Bronchial epithelial cell (primary cell): Measurements from ENCODE around the gene CD58. TPM values are rescaled to one million over a fixed set of nuclear protein-coding genes. Genes with fewer than 3 reads are reported as not detected.

Source experiments
- DNase-seq: peaks from one replicate; pipeline ENCODE4 v3.0.0-alpha.2; 2010; ENCODE audit warnings: low read depth
- FAIRE-seq: peaks from 2 replicates; lab custom pipeline; 2011; peaks lifted over from hg19 to GRCh38; lab: Jason Lieb, UNC
- H3K27me3 ChIP-seq: 2 replicates; pipeline ENCODE4 v1.5.1; 2011; ENCODE audit warnings: low read length; ENCODE audit not compliant: control insufficient read depth, insufficient read depth
- H3K36me3 ChIP-seq: 2 replicates; pipeline ENCODE4 v1.5.1; 2011; ENCODE audit warnings: low read length; ENCODE audit not compliant: control insufficient read depth, insufficient read depth
- H3K4me3 ChIP-seq: 2 replicates; pipeline ENCODE4 v1.5.1; 2011; ENCODE audit warnings: mild to moderate bottlenecking, low read depth, low read length, control low read depth
- total RNA-seq: library from RNA; depleted of rRNA; stranded (reverse); fragments of >200 nt; gene quantifications from 2 replicates; pipeline ENCODE4 v1.2.1, GENCODE V29; 2014
- TF ChIP-seq, protein P1 (sequence below): IDR thresholded peaks from 2 replicates; pipeline ENCODE4 v1.5.1; 2011; ENCODE audit warnings: mild to moderate bottlenecking, moderate library complexity, low read length, control low read depth, inconsistent platforms; ENCODE audit not compliant: insufficient read depth, severe bottlenecking

CD58 gene
- total RNA-seq, 1 donor from 2014 or later, result 18.2 TPM

DNA sequence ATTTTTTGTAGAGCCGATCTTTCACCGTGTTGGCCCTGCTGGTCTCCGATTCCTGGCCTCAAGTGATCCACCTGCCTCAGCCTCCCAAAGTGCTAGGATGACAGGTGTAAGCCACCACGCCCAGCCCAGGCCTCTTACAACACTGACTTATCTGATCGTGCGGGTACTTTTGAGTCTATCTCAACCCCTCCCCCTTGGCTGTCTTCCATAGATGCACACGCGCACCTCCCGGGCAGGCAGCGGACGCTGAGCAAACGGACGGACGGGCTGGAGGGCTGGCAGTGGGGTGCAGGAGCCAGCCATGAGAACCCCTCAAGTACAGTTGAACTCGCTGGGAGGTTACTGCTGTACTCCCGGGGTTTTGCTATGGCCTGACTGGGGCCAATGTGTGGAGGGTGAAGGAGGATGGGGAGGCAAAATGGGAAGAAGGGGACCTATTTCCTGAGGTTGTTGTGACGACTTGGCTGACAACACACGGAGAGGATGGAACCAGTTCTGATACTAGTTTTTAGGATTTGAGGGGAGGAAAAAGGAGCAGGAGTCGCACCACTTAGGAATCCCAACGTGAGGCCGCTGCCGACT lies 959 bp downstream of the CD58 start:
- FAIRE-seq, result no peak
- H3K27me3 ChIP-seq, result no peaks in the 10 kb centered on the region
- H3K4me3 ChIP-seq, result peak overlapping the region; percentile 67
- H3K36me3 ChIP-seq, result no peaks in the 10 kb centered on the region
- TF ChIP-seq, protein P1, sequence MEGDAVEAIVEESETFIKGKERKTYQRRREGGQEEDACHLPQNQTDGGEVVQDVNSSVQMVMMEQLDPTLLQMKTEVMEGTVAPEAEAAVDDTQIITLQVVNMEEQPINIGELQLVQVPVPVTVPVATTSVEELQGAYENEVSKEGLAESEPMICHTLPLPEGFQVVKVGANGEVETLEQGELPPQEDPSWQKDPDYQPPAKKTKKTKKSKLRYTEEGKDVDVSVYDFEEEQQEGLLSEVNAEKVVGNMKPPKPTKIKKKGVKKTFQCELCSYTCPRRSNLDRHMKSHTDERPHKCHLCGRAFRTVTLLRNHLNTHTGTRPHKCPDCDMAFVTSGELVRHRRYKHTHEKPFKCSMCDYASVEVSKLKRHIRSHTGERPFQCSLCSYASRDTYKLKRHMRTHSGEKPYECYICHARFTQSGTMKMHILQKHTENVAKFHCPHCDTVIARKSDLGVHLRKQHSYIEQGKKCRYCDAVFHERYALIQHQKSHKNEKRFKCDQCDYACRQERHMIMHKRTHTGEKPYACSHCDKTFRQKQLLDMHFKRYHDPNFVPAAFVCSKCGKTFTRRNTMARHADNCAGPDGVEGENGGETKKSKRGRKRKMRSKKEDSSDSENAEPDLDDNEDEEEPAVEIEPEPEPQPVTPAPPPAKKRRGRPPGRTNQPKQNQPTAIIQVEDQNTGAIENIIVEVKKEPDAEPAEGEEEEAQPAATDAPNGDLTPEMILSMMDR, result no peak
- peak; percentile 50 for DNase-seq

DNA sequence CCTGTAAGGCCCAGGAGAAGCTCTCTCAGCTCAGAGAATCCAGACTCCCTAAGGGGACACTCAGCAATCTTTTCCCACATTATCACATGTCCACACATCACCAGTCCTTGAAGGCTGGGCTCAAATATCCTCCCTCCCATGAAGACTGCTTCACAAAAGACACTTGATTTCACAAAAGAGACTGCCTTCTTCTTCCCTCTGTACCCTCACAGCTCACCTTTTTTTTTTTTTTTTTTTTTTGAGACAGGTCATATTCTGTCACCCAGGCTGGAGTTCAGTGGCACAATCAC lies 1.5 kb downstream of the CD58 start:
- no peak for FAIRE-seq
- TF ChIP-seq, protein P1, result no peak
- Histone ChIP-seq H3K36me3 (no peaks in the 10 kb centered on the region), H3K27me3 (no peaks in the 10 kb centered on the region), H3K4me3 (no peak overlapping the region)
- no peak for DNase-seq

DNA sequence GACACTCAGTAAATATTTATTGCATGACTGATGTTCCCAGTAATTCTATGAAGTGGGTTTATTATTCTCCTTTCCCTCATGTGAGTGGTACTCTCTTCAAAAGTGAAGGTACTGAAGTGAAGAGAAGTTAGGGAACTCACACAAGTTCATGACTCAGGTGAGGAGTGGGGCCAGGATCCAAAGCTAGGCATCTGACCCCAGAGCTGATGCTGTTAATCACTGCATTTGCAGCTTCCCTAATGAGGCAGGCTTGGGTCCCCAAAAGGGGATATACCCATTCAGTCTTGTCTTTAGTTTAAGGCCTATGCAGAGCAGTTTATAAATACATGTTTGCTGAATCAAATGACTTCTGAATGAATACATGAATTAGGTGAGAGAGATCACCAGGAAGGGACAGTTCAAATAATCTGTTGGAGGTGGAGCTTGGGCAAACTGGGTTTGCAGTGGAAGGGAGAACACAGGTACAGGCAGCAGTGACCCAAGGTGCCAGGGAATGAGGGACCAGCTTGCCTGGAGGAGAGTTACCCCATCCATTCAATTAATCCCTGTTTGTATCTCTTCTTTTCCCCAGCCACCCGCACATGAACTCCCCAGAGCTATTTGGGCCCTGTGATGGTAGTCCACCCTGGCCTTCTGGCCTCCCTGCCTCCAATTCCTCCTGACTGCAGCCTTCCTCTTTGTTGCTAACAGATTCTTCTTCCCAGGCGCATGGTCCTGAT lies 2.0 kb downstream of the CD58 start:
- no peak overlapping the region for H3K4me3 ChIP-seq
- DNase-seq, result no peak
- no peak for FAIRE-seq

DNA sequence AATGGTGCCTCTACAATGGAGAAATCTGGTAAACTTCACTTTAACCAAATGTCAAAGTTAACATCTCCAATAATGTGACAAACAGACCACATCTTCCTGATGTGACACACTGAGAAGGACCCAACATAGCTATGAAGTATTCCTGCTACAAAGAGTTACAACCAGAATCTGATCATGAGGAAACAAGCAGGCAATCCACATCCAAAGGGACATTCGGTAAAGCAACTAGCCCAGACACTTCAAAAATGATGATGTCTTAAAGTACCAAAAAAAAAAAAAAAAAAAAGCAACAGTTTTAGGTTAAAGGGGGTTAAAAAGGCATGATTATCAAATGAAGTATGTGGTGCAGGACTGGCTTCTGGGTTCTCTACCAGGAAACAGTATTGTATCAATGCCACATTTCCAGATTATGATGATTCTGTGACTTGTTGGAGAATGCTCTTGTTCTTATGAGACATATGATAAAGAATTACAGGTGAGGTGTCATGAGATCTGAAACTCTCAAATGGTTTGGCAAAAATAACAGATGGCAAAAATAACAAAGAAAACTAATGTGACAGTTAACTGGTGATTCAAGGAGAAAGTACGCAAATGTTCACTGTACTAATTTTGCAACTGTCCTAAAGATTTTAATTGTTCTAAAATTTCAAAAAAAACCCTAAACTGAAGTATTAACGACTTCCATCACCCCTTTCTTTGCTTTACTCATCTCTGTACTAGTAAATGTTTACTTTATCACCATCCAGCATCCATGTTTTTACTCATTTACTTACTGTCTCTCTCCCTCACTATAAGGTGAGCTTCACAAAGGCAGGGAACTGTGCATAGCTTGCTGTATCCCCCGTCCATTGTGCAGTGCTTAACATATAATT lies 2.8 kb downstream of the CD58 start:
- H3K27me3 ChIP-seq, result no peaks in the 10 kb centered on the region
- FAIRE-seq, result no peak

More for the DNA sequence above, 2.0 kb downstream of the CD58 start:
- Histone ChIP-seq H3K27me3 (no peaks in the 10 kb centered on the region), H3K36me3 (no peaks in the 10 kb centered on the region)
- TF ChIP-seq, protein P1, result no peak

DNA sequence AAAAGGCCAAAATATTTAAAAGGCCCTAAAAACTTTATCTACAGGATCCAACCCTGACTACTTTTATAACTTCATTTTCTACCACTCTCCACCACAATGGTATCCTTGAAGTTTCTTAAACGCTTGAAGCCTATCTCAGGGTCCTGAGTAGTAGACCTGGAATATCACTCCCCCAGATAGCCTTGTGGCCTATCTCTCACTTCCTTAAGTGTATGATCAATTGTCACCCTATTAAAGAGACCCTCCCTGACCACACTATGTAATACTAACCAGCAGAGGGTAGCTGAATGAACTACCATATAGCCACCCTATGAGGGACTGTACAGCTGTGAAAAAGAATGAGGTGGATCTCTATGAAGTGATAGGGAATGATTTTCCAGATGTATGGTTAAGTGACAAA lies 5.6 kb downstream of the CD58 start:
- FAIRE-seq (no peak), DNase-seq (no peak)
- H3K36me3 ChIP-seq, result no peaks in the 10 kb centered on the region
- TF ChIP-seq, protein P1, result no peak
- H3K27me3 ChIP-seq, result no peaks in the 10 kb centered on the region
- H3K4me3 ChIP-seq, result no peak overlapping the region

More for the DNA sequence above, 2.8 kb downstream of the CD58 start:
- TF ChIP-seq, protein P1, result no peak
- H3K4me3 ChIP-seq, result no peak overlapping the region
- no peak for DNase-seq
- no peaks in the 10 kb centered on the region for H3K36me3 ChIP-seq
